Measurements from ENCODE around the gene ALCAM. TPM values are rescaled to one million over a fixed set of nuclear protein-coding genes. Genes with fewer than 3 reads are reported as not detected.

ALCAM gene
- total and polyA plus RNA-seq, 2 donors (not counting 3 experiments of a cell fraction or from before 2014, with no cell fraction given): 46.3 to 118 TPM

- Histone ChIP-seq H3K79me2 (ENCODE audit: control insufficient read depth, insufficient read depth, low read length) (peaks cover 5% of the 10 kb centered on the region), H3K9ac (replicated peaks; ENCODE audit: extremely low read depth, insufficient read depth, low read length) (no peak overlapping the region), H3K9me1 (replicated peaks; ENCODE audit: control insufficient read depth, extremely low read depth, insufficient read depth, low read length) (no peaks in the 10 kb centered on the region), H3K9me3 (replicated peaks; ENCODE audit: control insufficient read depth, insufficient read depth, low read length) (no peaks in the 10 kb centered on the region), H3K27me3 (ENCODE audit: control insufficient read depth in 2 of 2, insufficient read depth in 2 of 2, low read length in 2 of 2) (no peaks in the 10 kb centered on the region), H3K27ac (ENCODE audit: insufficient read depth, low read depth, low read length) (no peak overlapping the region), H4K20me1 (replicated peaks; ENCODE audit: control insufficient read depth, extremely low read depth, insufficient read depth, low read length) (no peaks in the 10 kb centered on the region), H3K4me3 (replicated peaks in 1 of 3; ENCODE audit: insufficient read depth in 1 of 3, low read depth in 1 of 3, low read length in 3 of 3) (no peak overlapping the region), H3K36me3 (ENCODE audit: control insufficient read depth in 2 of 2, extremely low read depth in 1 of 2, insufficient read depth in 2 of 2, low read length in 2 of 2) (no peaks in the 10 kb centered on the region), H3K4me1 (ENCODE audit: control insufficient read depth, extremely low read depth, insufficient read depth, low read length) (no peaks in the 10 kb centered on the region), H2AFZ (ENCODE audit: low read depth, low read length) (no peak overlapping the region), H3K4me2 (ENCODE audit: insufficient read depth, low read length) (no peak overlapping the region)
- intact Hi-C loops (cut with micrococcal nuclease) (no loop called here), dilution Hi-C loops (cut with MboI; ENCODE audit: extremely low pct_ligation_motif_present, low sequenced_read_pairs) (no loop called here)
- FAIRE-seq (no peak), DNase-seq (ENCODE audit: low read depth, low spot score) (no peak)
- no peak for TF ChIP-seq EZH2 (IDR thresholded peaks at IDR 0.05; ENCODE audit: borderline replicate concordance, low read depth, low read length, severe bottlenecking)
- TF ChIP-seq GATA2 (IDR thresholded peaks at IDR 0.05; ENCODE audit: insufficient read depth, insufficient read length, low read depth, low read length): no peak
- no peak for TF ChIP-seq MAX (IDR thresholded peaks at IDR 0.05; ENCODE audit: insufficient read depth, insufficient read length)
- no peak for TF ChIP-seq CTCF (IDR thresholded peaks at IDR 0.05; ENCODE audit: extremely low read depth in 1 of 2, insufficient read depth in 1 of 2, low read depth in 1 of 2, low read length in 2 of 2)
- TF ChIP-seq JUN (IDR thresholded peaks at IDR 0.05; ENCODE audit: borderline replicate concordance, insufficient read depth, insufficient read length, low read depth): no peak
- no peak for TF ChIP-seq POLR2A (IDR thresholded peaks at IDR 0.05; ENCODE audit: low read depth, low read length)
- TF ChIP-seq FOS (IDR thresholded peaks at IDR 0.05; ENCODE audit: borderline replicate concordance, insufficient read depth, low read length): no peak
- no peak for TF ChIP-seq MYC (IDR thresholded peaks at IDR 0.05; ENCODE audit: low read depth, low read length)
- TF ChIP-seq POLR2AphosphoS5 (IDR thresholded peaks at IDR 0.05; ENCODE audit: insufficient read depth, low read depth, low read length): no peak
- CTCF ChIA-PET: interaction anchor here (1.1 to 1.5 kb wide), 3 partner anchors 11 to 1402 kb away, joined by 3 to 4 read pairs (median 3); no protein-coding TSS in a partner anchor
- no TSS peak for BruUV-seq (replicated peaks)
- POLR2A ChIA-PET: no interaction called here
These were observed 138.5 kb downstream of the ALCAM start for GRCh38 chr3:105505170-105505569.
